DLD1 (cell line): ENCODE measurements around the gene NEK8.
"Not testable (repeated sequence)": the region's sequence is repeated elsewhere in the genome, so short reads cannot be mapped to it uniquely, and the experiment has no call there.

ENCODE experiments used
- in situ Hi-C: cut with HindIII; loops from 2 replicates; pipeline ENCODE4 v1.10.0; 2017; ENCODE audit warnings: low sequenced_read_pairs

NEK8 gene

GRCh38 chr17:28724500-28725165, 4.0 kb upstream of the NEK8 start:
- in situ Hi-C loops = loop anchor here (10.0 kb wide), 1 partner anchor 210 kb away; no protein-coding TSS in a partner anchor

GRCh38 chr17:28725166-28725659, 3.4 kb upstream of the NEK8 start:
- in situ Hi-C loops = loop anchor here (10.0 kb wide), 1 partner anchor 210 kb away; no protein-coding TSS in a partner anchor

GRCh38 chr17:28725660-28726225, 2.8 kb upstream of the NEK8 start:
- in situ Hi-C loops = loop anchor here (10.0 kb wide), 1 partner anchor 209 kb away; no protein-coding TSS in a partner anchor

DNA sequence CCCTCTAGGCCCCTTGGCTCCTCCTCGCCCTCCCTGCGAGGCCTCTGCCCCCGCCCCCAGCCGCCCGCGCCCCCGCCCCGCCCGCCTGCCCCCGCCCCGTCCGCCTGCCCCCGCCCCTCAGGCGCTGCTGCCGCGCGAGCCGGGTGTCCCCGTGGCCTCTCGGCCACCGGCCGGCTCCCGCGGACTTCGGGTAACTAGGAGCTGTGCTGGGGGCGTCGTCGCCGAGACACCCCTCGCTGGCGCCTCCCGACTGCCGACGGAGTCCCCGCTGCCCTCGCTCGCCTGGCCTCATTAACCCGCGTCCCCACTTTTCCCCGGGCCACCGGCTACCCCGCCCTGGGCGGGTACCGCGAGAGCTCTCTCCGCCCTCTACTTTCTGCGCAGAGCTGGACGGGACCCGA, 2.4 kb upstream of the NEK8 start, which contains the start of gene TLCD1:
Gene TLCD1 (minus strand): TSS at position 8 of the 401 bp plus-strand sequence. CDS start 136 bp downstream, outside the sequence.
- in situ Hi-C loops = loop anchor here (10.0 kb wide), 1 partner anchor 209 kb away; no protein-coding TSS in a partner anchor

- in situ Hi-C loops = loop anchor here (10.0 kb wide), 1 partner anchor 208 kb away; no protein-coding TSS in a partner anchor
Observed at GRCh38 chr17:28726627-28727491, 1.7 kb upstream of the NEK8 start.

GRCh38 chr17:28729950-28730330, 1.4 kb downstream of the NEK8 start:
- in situ Hi-C loops = loop anchor here (10.0 kb wide), 1 partner anchor 205 kb away; no protein-coding TSS in a partner anchor

GRCh38 chr17:28733346-28733745, 4.8 kb downstream of the NEK8 start:
- in situ Hi-C loops = no loop called here

- in situ Hi-C loops = no loop called here
Observed at GRCh38 chr17:28734712-28735241, 6.2 kb downstream of the NEK8 start.

DNA sequence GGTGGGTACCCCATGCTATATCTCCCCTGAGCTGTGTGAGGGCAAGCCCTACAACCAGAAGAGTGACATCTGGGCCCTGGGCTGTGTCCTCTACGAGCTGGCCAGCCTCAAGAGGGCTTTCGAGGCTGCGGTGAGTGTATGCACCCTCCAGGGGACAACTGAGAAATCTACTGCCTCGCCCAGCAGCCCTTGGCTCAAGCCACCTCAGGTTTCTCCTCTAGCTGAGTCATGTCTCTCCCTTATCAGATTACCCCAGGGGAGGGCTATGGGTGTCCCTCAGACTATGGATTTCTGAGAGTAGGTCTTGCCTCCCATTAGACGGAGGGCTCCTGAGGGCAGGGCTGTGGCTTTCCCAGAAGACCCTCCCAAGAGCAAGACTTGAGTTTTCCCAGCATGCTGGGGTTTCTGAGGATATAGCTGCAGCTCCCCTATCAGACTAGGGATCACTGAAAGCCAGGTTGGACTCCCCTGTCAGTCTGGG, 6.7 kb downstream of the NEK8 start:
- in situ Hi-C loops = no loop called here

GRCh38 chr17:28735913-28736769, 7.6 kb downstream of the NEK8 start:
- in situ Hi-C loops = not testable (repeated sequence)

DNA sequence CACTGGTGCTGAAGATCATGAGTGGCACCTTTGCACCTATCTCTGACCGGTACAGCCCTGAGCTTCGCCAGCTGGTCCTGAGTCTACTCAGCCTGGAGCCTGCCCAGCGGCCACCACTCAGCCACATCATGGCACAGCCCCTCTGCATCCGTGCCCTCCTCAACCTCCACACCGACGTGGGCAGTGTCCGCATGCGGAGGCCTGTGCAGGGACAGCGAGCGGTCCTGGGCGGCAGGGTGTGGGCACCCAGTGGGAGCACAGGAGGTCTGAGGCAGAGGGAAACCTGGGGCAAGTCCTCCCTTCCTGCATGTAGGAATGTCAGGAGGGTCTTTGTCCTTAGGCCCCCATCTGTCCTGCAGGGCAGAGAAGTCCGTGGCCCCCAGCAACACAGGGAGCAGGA, 8.7 kb downstream of the NEK8 start:
- in situ Hi-C loops = no loop called here

GRCh38 chr17:28737770-28738679, 9.4 kb downstream of the NEK8 start:
- in situ Hi-C loops = no loop called here

- in situ Hi-C loops = no loop called here
Observed at GRCh38 chr17:28738680-28739384, 10.2 kb downstream of the NEK8 start.

DNA sequence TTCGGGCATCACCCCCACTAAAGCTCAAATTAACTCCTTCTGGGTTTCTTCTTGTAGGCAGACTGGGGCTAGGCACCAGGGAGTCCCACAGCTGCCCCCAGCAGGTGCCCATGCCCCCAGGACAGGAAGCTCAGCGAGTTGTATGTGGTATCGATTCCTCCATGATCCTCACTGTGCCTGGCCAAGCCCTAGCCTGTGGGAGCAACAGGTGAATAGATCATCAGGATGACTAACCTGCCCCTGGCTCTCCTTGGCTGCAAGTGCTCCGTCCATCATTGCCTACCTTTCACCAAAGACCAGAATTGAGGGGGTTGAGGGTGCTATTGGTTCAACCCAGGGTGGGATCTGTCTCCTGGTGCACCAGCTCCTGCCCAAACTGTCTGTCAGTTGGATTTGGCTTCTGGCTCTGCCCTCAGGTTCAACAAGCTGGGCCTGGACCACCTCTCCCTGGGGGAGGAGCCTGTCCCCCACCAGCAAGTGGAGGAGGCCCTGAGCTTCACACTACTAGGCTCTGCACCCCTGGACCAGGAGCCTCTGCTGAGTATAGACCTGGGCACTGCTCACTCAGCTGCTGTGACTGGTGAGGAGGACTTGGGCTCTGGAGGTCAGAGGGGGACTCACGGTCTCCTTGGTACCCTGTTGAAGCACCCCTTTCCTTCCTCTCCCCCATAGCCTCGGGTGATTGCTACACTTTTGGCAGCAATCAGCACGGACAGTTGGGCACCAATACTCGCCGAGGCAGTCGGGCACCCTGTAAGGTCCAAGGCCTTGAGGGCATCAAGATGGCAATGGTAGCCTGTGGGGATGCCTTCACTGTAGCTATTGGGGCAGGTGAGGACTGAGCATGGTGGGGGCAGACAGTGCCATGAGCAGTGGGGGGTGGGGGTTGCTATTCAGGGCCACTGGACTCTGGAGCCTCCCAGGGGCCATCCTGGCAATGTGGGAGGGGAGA, 12.1 kb downstream of the NEK8 start:
- in situ Hi-C loops = no loop called here

DNA sequence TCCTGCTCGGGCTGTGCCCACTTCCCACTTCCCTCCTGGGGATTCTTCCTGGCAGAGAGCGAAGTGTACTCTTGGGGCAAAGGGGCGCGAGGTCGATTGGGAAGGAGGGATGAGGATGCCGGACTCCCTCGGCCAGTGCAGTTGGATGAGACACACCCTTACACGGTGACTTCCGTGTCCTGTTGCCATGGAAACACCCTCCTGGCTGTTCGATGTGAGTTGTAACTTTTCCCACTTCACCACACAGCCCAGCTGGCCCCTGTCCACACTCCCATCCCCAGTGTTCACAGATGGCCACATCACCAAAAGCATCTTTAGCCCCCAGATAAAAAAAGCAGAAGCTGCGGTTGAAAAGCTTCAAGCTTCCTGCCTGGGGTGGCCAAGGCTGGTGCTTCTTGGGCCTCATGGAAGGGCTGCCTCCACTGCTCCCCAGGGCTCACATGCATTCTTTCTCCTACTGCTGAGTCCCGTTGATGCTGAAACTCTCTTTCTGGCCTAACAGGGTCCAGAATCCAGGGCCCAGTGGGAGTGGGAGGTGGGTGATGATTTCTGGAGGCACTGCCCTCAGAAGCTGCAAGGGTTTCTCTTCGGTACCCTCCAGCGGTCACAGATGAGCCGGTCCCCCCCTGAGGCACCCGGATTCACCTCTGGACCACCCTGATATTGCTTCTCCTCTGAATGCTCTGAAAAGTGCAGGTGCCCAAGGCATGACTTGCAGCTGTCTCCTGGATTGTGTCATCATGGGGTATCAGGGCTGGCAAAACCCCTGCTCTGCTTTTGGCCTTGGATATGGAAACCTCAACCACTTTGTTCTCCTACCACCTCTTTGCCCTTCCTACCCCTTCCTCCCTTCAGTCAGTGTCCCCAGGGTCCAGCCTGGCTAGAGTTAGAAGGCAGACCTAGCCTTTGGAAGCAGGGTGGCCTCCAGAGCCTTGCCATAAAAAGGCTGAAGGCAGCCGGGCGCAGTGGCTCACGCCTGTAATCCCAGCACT, 13.1 kb downstream of the NEK8 start:
- in situ Hi-C loops = no loop called here
